Sigmoid colon (tissue), 4 donors: ENCODE data around the gene SLC39A11.

Experiments
- CTCF ChIP-seq, 4 experiments: fragments of 450-650 bp in 3 of 4; fragments of 200-600 bp in 1 of 4; IDR thresholded peaks; one replicate each; pipeline ENCODE4 v1.5.1; 2016 to 2019; ENCODE audit warnings: antibody characterized with exemption in 4 of 4, mild to moderate bottlenecking in 3 of 4, moderate library complexity in 2 of 4
- POLR2A ChIP-seq, 2 donors: fragments of 450-650 bp; IDR thresholded peaks; one replicate each; pipeline ENCODE4 v1.6.1; 2016; ENCODE audit warnings: antibody characterized with exemption in 2 of 2, mild to moderate bottlenecking in 2 of 2, moderate library complexity in 2 of 2
- POLR2AphosphoS5 ChIP-seq, 4 donors: sonication (generic); formaldehyde crosslinking; IDR thresholded peaks; one replicate each; pipeline ENCODE4 v1.6.1; 2017; ENCODE audit warnings: antibody characterized with exemption in 4 of 4

- no peak for TF ChIP-seq POLR2A (IDR thresholded peaks at IDR 0.05)
- TF ChIP-seq CTCF (IDR thresholded peaks at IDR 0.05), result no peak
- TF ChIP-seq POLR2AphosphoS5 (IDR thresholded peaks at IDR 0.05), result no peak
These were observed 433.8 kb downstream of the SLC39A11 start for GRCh38 chr17:72658675-72659074.
